ENCODE data around the gene NBAS.

DNA sequence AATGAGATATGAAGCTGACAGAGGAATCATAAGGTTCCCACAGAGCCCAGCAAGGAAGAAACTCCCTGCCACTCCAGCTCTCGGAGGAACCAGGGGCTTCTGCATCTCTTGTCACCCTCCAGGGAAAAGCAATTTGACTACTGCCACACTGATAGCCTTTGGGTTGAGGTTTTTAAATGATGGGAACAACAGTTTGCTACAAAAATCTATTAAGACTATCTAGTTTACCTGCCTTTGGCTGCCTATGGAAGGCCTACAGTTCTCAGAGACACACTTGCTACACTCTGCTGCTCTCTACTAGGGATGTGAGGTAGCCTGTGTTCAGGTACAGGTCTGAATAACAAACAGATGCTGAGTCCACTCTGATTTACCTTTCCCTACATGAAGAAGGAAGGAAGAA is 161.9 kb downstream of the NBAS start:
- TF ChIP-seq CTCF (conservative IDR thresholded peaks at IDR 0.05; ENCODE audit: low read depth, low read length), result no peak
- TF ChIP-seq MXI1 (IDR thresholded peaks at IDR 0.05; ENCODE audit: borderline replicate concordance, low read depth, low read length), result no peak

Measured in IMR-90 (cell line).